Peyer's patch (tissue), 4 donors: Measurements from ENCODE around the gene UCMA. TPM values are rescaled to one million over a fixed set of nuclear protein-coding genes. Genes with fewer than 3 reads are reported as not detected.

Experiments
- DNase-seq, 3 donors: peaks; one replicate each; pipeline ENCODE4 v3.0.0-alpha.2; 2017 to 2019
- H3K27ac ChIP-seq, 4 donors: fragments of 200-600 bp; sonication (generic); one replicate each; pipeline ENCODE4 v1.5.1; 2016 to 2019
- H3K27me3 ChIP-seq, 2 donors: fragments of 200-600 bp; sonication (generic); one replicate each; pipeline ENCODE4 v1.5.1; 2019
- H3K36me3 ChIP-seq, 3 donors: fragments of 200-600 bp; sonication (generic); one replicate each; pipeline ENCODE4 v1.5.1; 2016 to 2019
- H3K4me1 ChIP-seq, 4 donors: fragments of 200-600 bp; sonication (generic); one replicate each; pipeline ENCODE4 v1.5.1; 2016 to 2019
- H3K4me3 ChIP-seq, 4 donors: fragments of 200-600 bp; sonication (generic); 1 replicate in 3 of 4; 2 replicates in 1 of 4; pipeline ENCODE4 v1.5.1; 2016 to 2019; ENCODE audit warnings: mild to moderate bottlenecking in 1 of 4
- H3K9me3 ChIP-seq, 4 donors: fragments of 200-600 bp; sonication (generic); one replicate each; pipeline ENCODE4 v1.5.1; 2016 to 2019; ENCODE audit warnings: mild to moderate bottlenecking in 1 of 4
- POLR2A ChIP-seq, 2 donors: fragments of 450-650 bp; IDR thresholded peaks; one replicate each; pipeline ENCODE4 v1.5.1; 2017; ENCODE audit warnings: antibody characterized with exemption in 2 of 2, mild to moderate bottlenecking in 2 of 2, moderate library complexity in 2 of 2
- total RNA-seq, 4 donors: library from RNA; depleted of rRNA; stranded (reverse); fragments of >200 nt; gene quantifications; one replicate each; pipeline ENCODE4 v1.1.0, GENCODE V29; 2016
- TF ChIP-seq, protein P1 (sequence below), 6 experiments: fragments of 450-650 bp in 4 of 6; fragments of 200-600 bp in 2 of 6; sonication (generic) in 1 of 6; IDR thresholded peaks; one replicate each; pipeline ENCODE4 v1.5.1; 2017 to 2019; ENCODE audit warnings: antibody characterized with exemption in 6 of 6, mild to moderate bottlenecking in 3 of 6, moderate library complexity in 1 of 6

The UCMA gene
- total RNA-seq, 4 donors from 2014 or later = not detected

DNA sequence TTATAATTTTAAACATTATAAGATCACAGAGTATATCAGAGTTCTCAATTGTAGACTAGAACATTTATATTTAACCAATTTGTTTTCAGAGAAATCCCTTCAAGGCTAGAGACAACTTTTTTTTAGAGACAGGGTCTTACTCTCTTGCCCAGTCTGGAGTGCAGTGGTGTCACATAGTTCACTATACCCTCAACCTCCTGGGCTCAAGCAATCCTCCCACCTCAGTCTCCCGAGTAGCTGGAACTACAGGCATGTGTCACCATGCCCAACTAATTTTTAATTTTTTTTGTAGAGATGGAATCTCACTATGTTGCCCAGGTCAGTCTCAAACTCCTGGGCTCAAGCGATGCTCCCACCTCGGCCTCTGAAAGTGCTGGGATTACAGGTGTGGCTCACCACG, 15.3 kb downstream of the UCMA start:
- TF ChIP-seq, protein P1, sequence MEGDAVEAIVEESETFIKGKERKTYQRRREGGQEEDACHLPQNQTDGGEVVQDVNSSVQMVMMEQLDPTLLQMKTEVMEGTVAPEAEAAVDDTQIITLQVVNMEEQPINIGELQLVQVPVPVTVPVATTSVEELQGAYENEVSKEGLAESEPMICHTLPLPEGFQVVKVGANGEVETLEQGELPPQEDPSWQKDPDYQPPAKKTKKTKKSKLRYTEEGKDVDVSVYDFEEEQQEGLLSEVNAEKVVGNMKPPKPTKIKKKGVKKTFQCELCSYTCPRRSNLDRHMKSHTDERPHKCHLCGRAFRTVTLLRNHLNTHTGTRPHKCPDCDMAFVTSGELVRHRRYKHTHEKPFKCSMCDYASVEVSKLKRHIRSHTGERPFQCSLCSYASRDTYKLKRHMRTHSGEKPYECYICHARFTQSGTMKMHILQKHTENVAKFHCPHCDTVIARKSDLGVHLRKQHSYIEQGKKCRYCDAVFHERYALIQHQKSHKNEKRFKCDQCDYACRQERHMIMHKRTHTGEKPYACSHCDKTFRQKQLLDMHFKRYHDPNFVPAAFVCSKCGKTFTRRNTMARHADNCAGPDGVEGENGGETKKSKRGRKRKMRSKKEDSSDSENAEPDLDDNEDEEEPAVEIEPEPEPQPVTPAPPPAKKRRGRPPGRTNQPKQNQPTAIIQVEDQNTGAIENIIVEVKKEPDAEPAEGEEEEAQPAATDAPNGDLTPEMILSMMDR (IDR thresholded peaks at IDR 0.05) = no peak
- no peaks in the 10 kb centered on the region for H3K27me3 ChIP-seq
- H3K9me3 ChIP-seq = no peaks in the 10 kb centered on the region
- H3K36me3 ChIP-seq = no peaks in the 10 kb centered on the region
- H3K4me1 ChIP-seq = no peaks in the 10 kb centered on the region
- H3K27ac ChIP-seq = no peak overlapping the region
- DNase-seq = no peak
- H3K4me3 ChIP-seq = no peak overlapping the region

- H3K4me1 ChIP-seq = no peaks in the 10 kb centered on the region
- H3K9me3 ChIP-seq = no peaks in the 10 kb centered on the region
- no peak overlapping the region for H3K4me3 ChIP-seq
- no peaks in the 10 kb centered on the region for H3K36me3 ChIP-seq
- H3K27ac ChIP-seq = no peak overlapping the region
- no peak for TF ChIP-seq POLR2A (IDR thresholded peaks at IDR 0.05)
- TF ChIP-seq, protein P1 (IDR thresholded peaks at IDR 0.05) = no peak
- peak in 1 of 3 donors; percentile 3 for DNase-seq
- H3K27me3 ChIP-seq = no peaks in the 10 kb centered on the region
Measured at GRCh38 chr10:13213163-13213562, 21.0 kb downstream of the UCMA start.

GRCh38 chr10:13206546-13207443, 27.4 kb downstream of the UCMA start:
- TF ChIP-seq, protein P1 (IDR thresholded peaks at IDR 0.05) = peak in 3 of 6 experiments; percentile 48 to 56 (median 54)
- TF ChIP-seq POLR2A (IDR thresholded peaks at IDR 0.05) = no peak
- Histone ChIP-seq H3K36me3 (no peaks in the 10 kb centered on the region), H3K27ac (no peak overlapping the region), H3K9me3 (no peaks in the 10 kb centered on the region), H3K4me3 (no peak overlapping the region), H3K4me1 (no peaks in the 10 kb centered on the region), H3K27me3 (no peaks in the 10 kb centered on the region)
- DNase-seq = no peak

- no peak for TF ChIP-seq POLR2A (IDR thresholded peaks at IDR 0.05)
- TF ChIP-seq, protein P1 (IDR thresholded peaks at IDR 0.05) = no peak
- no peak for DNase-seq
- Histone ChIP-seq H3K4me3 (no peak overlapping the region), H3K9me3 (no peaks in the 10 kb centered on the region), H3K4me1 (no peaks in the 10 kb centered on the region), H3K36me3 (no peaks in the 10 kb centered on the region), H3K27me3 (no peaks in the 10 kb centered on the region), H3K27ac (no peak overlapping the region)
Measured at GRCh38 chr10:13206091-13206490, 28.1 kb downstream of the UCMA start.

DNA sequence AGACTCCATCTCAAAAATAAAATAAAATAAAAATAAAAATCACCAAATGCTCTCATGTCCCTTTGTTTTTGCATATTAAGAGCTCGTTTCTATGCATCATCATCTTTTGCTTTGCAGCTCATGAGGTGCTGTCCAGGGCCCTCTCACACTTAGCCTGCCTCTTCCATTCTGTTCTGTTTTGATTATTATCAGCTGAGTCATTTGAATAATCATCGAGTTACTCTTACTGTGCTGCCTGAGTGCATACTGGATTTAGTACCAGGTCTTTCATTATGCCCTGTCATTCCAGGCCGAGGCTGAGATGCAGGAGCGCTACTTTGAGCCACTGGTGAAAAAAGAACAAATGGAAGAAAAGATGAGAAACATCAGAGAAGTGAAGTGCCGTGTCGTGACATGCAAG, 33.0 kb downstream of the UCMA start:
- Histone ChIP-seq H3K27me3 (no peaks in the 10 kb centered on the region), H3K4me3 (no peak overlapping the region), H3K4me1 (no peaks in the 10 kb centered on the region), H3K36me3 (no peaks in the 10 kb centered on the region), H3K9me3 (no peaks in the 10 kb centered on the region), H3K27ac (no peak overlapping the region)
- TF ChIP-seq, protein P1 (IDR thresholded peaks at IDR 0.05) = no peak
- TF ChIP-seq POLR2A (IDR thresholded peaks at IDR 0.05) = no peak
- no peak for DNase-seq
